Thoracic aorta (tissue), 2 donors: Measurements from ENCODE around the gene STS. TPM values are rescaled to one million over a fixed set of nuclear protein-coding genes. Genes with fewer than 3 reads are reported as not detected.
"Not testable (repeated sequence)": the region's sequence is repeated elsewhere in the genome, so short reads cannot be mapped to it uniquely, and the experiment has no call there.

Source experiments
- ATAC-seq: fragments of 150-250 bp; one replicate; pipeline ENCODE4 v1.8.0; 2017; ENCODE audit warnings: low read depth; ENCODE audit not compliant: insufficient number of reproducible peaks, low FRiP score
- DNase-seq: peaks from one replicate; pipeline ENCODE4 v3.0.0-alpha.2; 2020; ENCODE audit warnings: low spot score
- H3K27ac ChIP-seq, 2 donors: fragments of 200-600 bp; sonication (generic); 1 replicate in 1 of 2; 2 replicates in 1 of 2; pipeline ENCODE4 v1.5.1; 2016; ENCODE audit warnings: mild to moderate bottlenecking in 2 of 2, moderate library complexity in 2 of 2
- H3K27me3 ChIP-seq: fragments of 200-600 bp; sonication (generic); replicated peaks from 2 replicates; pipeline ENCODE4 v1.6.0; 2016; ENCODE audit warnings: mild to moderate bottlenecking; ENCODE audit not compliant: insufficient read depth
- H3K36me3 ChIP-seq: fragments of 200-600 bp; sonication (generic); one replicate; pipeline ENCODE4 v1.5.1; 2016
- H3K4me1 ChIP-seq, 2 donors: fragments of 200-600 bp; sonication (generic); 1 replicate in 1 of 2; 2 replicates in 1 of 2; pipeline versions ENCODE4 v1.5.1 to v1.6.0; 2016; ENCODE audit warnings: low read depth in 2 of 2, mild to moderate bottlenecking in 1 of 2; ENCODE audit not compliant: control insufficient read depth in 1 of 2
- H3K4me3 ChIP-seq: fragments of 200-600 bp; sonication (generic); 2 replicates; pipeline ENCODE4 v1.5.1; 2016; ENCODE audit warnings: mild to moderate bottlenecking
- H3K9me3 ChIP-seq: fragments of 200-600 bp; sonication (generic); 2 replicates; pipeline ENCODE4 v1.5.1; 2016
- total RNA-seq, 2 donors: library from RNA; depleted of rRNA; stranded (reverse); fragments of >200 nt; gene quantifications; one replicate each; pipeline versions ENCODE4 v1.1.0 to v1.2.3, GENCODE V29; 2016
- TF ChIP-seq, protein P1 (sequence below): fragments of 200-600 bp; sonication (generic); IDR thresholded peaks from one replicate; pipeline ENCODE4 v1.5.1; 2019; ENCODE audit warnings: antibody characterized with exemption

STS gene
- total RNA-seq, 2 donors from 2014 or later: 7.8 to 8.5 TPM

DNA sequence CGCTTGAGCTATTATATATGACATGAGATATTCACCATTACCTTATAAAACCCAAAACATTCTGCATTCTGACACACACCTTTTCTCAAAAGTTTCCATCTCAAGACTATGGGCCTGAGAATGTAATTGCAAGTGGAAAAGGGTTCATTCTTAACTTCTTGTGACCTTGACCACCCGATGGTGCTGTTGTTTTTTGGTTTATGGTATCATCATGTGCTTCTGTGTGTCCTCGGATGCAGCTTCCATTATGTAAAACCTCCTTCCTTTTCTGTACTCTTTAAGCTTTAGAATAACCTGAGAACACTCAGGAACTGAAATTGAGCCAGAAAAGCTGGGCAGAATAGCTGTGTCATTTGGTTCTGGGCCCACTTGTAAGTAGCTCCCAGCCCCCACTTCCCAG, 16.7 kb downstream of the STS start:
- H3K4me1 ChIP-seq: peaks cover 0 to 7% of the 10 kb centered on the region in 2 donors
- no peaks in the 10 kb centered on the region for H3K27me3 ChIP-seq
- H3K4me3 ChIP-seq: no peak overlapping the region
- no peaks in the 10 kb centered on the region for H3K9me3 ChIP-seq
- H3K36me3 ChIP-seq: no peaks in the 10 kb centered on the region
- DNase-seq (no peak), ATAC-seq (no peak)
- TF ChIP-seq, protein P1, sequence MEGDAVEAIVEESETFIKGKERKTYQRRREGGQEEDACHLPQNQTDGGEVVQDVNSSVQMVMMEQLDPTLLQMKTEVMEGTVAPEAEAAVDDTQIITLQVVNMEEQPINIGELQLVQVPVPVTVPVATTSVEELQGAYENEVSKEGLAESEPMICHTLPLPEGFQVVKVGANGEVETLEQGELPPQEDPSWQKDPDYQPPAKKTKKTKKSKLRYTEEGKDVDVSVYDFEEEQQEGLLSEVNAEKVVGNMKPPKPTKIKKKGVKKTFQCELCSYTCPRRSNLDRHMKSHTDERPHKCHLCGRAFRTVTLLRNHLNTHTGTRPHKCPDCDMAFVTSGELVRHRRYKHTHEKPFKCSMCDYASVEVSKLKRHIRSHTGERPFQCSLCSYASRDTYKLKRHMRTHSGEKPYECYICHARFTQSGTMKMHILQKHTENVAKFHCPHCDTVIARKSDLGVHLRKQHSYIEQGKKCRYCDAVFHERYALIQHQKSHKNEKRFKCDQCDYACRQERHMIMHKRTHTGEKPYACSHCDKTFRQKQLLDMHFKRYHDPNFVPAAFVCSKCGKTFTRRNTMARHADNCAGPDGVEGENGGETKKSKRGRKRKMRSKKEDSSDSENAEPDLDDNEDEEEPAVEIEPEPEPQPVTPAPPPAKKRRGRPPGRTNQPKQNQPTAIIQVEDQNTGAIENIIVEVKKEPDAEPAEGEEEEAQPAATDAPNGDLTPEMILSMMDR: no peak
- H3K27ac ChIP-seq: no peak overlapping the region

DNA sequence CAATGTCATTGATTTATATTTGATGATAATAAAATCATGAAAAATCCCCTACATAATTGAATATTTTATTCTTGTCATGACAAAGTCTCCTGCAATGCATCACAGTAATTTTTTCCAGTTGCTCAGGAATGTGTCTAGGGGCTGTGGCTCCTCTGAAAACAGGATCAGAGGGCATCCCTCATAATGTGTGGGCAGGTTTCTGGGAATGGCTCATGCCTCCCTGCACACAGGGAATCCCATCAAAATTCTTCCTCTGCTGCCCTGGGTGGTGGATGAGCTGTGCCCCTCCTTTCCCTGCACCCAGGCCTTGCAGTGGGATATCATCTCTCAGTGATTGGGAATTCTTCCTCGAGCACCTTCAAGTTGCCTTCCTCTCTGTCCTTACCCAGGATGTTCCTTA, 20.9 kb downstream of the STS start:
- peaks cover 0 to 3% of the 10 kb centered on the region in 2 donors for H3K4me1 ChIP-seq
- no peak for DNase-seq
- no peaks in the 10 kb centered on the region for H3K27me3 ChIP-seq
- TF ChIP-seq, protein P1: no peak
- H3K4me3 ChIP-seq: no peak overlapping the region
- ATAC-seq: no peak
- H3K36me3 ChIP-seq: no peaks in the 10 kb centered on the region
- H3K9me3 ChIP-seq: no peaks in the 10 kb centered on the region
- no peak overlapping the region for H3K27ac ChIP-seq

DNA sequence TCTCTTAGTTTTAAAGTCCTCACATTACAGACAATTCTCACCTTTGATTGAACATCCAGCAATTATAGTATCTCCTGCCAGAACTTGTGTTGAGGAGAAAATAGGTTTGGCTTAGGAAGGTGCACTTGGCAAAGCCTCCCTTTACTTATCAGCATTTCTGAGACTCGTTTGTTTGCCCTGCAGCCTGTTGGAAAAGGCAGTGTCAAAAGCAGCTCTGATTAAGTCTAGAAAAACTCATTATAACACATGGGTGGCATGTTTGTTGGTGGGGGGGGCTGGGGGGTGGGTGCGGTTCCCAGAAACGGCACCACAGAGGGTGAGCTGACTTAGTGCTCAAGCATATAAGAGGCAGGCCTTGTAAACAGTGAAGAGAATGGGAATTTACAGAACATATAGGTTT, 22.1 kb downstream of the STS start:
- no peak for ATAC-seq

DNA sequence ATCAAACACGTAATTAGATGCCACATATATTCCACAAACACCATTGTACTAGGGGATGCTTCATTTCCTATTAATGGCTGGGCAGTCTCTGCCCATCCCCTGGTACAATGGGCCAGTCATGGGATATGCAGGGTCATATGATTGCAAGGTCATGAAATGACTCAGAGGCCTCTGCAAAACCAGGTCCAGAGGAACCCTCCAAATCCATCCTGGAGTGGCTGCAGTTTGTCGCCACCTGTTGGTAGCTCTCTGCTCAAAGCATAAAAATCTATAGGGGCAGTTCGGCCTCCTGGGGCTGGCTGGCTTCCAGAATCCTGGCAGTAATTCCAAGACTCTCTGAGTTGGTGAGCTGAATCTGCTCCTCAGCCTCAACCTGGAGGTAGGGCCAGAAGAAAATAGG, 23.4 kb downstream of the STS start:
- Histone ChIP-seq H3K36me3 (no peaks in the 10 kb centered on the region), H3K4me1 (no peaks in the 10 kb centered on the region), H3K4me3 (no peak overlapping the region), H3K27me3 (no peaks in the 10 kb centered on the region), H3K9me3 (no peaks in the 10 kb centered on the region), H3K27ac (no peak overlapping the region)
- DNase-seq (no peak), ATAC-seq (no peak)
- TF ChIP-seq, protein P1: no peak

More for the DNA sequence above, 22.1 kb downstream of the STS start:
- Histone ChIP-seq H3K4me1 (no peaks in the 10 kb centered on the region), H3K4me3 (no peak overlapping the region), H3K9me3 (no peaks in the 10 kb centered on the region), H3K36me3 (no peaks in the 10 kb centered on the region), H3K27me3 (no peaks in the 10 kb centered on the region), H3K27ac (no peak overlapping the region)
- TF ChIP-seq, protein P1: no peak
- no peak for DNase-seq

DNA sequence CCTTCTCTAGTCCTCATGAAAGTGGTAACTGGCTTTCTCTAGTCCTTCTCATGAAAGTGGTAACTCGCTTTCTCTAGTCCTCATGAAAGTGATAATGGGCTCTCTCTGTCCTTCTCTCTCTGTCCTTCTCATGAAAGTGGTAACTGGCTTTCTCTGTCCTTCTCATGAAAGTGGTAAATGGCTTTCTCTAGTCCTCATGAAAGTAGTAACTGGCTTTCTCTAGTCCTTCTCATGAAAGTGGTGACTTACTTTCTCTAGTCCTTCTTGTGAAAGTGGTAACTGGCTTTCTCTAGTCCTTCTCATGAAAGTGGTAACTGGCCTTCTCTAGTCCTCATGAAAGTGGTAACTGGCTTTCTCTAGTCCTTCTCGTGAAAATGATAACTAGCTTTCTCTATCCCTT, 31.3 kb downstream of the STS start:
- H3K4me1 ChIP-seq, ATAC-seq, H3K4me3 ChIP-seq, H3K27ac ChIP-seq, DNase-seq, H3K36me3 ChIP-seq, H3K9me3 ChIP-seq, H3K27me3 ChIP-seq: not testable (repeated sequence)

DNA sequence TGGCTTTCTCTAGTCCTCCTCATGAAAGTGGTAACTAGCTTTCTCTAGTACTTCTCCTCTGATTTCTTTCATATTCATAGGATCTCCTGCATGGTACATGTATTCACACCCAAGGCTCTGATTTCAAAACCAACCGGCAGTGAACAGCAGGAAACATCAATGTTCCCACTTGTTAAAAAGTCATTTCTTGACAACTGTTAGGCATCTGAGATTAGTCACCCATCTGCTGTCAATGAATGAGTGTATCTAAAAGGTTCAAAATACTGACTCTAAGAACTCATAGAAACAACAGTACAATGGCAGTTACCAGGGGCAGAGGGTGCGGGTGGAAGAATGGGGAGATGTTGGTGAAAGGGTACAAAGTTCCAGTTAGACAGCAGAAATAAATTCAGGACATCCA, 31.9 kb downstream of the STS start:
- Histone ChIP-seq H3K27me3 (no peaks in the 10 kb centered on the region), H3K4me3 (no peak overlapping the region), H3K4me1 (no peaks in the 10 kb centered on the region), H3K27ac (no peak overlapping the region), H3K36me3 (no peaks in the 10 kb centered on the region), H3K9me3 (no peaks in the 10 kb centered on the region)
- ATAC-seq (no peak), DNase-seq (no peak)
- TF ChIP-seq, protein P1: no peak
